PC-3 (cell line): ENCODE results near the gene TACSTD2.

Source experiments
- CTCF ChIP-seq: fragments of 300-600 bp; sonication (generic); conservative IDR thresholded peaks from 2 replicates; pipeline ENCODE4 v1.5.1; 2017; ENCODE audit warnings: antibody characterized with exemption, low read depth, mild to moderate bottlenecking, low read length
- EZH2 ChIP-seq: fragments of 300-600 bp; sonication (generic); IDR thresholded peaks from one replicate; pipeline ENCODE4 v1.6.1; 2017; ENCODE audit warnings: antibody characterized with exemption, mild to moderate bottlenecking, low read length; ENCODE audit not compliant: unreplicated experiment

GRCh38 chr1:58597996-58598395, 20.9 kb upstream of the TACSTD2 start:
- TF ChIP-seq CTCF (no peak), EZH2 (no peak)
